Tibial artery (tissue), 4 donors: ENCODE measurements around the gene PPM1J.
"Not testable (repeated sequence)": the region's sequence is repeated elsewhere in the genome, so short reads cannot be mapped to it uniquely, and the experiment has no call there.

Experiments
- DNase-seq, 2 donors: peaks; one replicate each; pipeline ENCODE4 v3.0.0-alpha.2; 2019
- H3K27ac ChIP-seq, 2 donors: fragments of 200-600 bp; sonication (generic) in 1 of 2; 1 replicate in 1 of 2; 2 replicates in 1 of 2; pipeline ENCODE4 v1.5.1; 2018 to 2019; ENCODE audit warnings: mild to moderate bottlenecking in 1 of 2
- H3K27me3 ChIP-seq, 2 donors: fragments of 200-600 bp; sonication (generic) in 1 of 2; one replicate each; pipeline versions ENCODE4 v1.5.1 to v1.6.0; 2016 to 2019
- H3K36me3 ChIP-seq, 3 donors: fragments of 200-600 bp; sonication (generic) in 2 of 3; one replicate each; pipeline ENCODE4 v1.5.1; 2016 to 2019; ENCODE audit warnings: mild to moderate bottlenecking in 2 of 3
- H3K4me1 ChIP-seq, 4 donors: fragments of 200-600 bp; sonication (generic) in 2 of 4; 1 replicate in 3 of 4; 2 replicates in 1 of 4; pipeline ENCODE4 v1.5.1; 2016 to 2019
- H3K4me3 ChIP-seq, 2 donors: fragments of 200-600 bp; sonication (generic) in 1 of 2; 1 replicate in 1 of 2; 2 replicates in 1 of 2; pipeline ENCODE4 v1.5.1; 2018 to 2019; ENCODE audit warnings: mild to moderate bottlenecking in 2 of 2
- H3K9me3 ChIP-seq, 3 donors: fragments of 200-600 bp; sonication (generic) in 1 of 3; one replicate each; pipeline ENCODE4 v1.5.1; 2016 to 2019
- intact Hi-C: fragments of 100-400 bp; cut with DNase I; formaldehyde crosslinking; loops from one replicate; pipeline ENCODE4 v1.15.0; 2023; ENCODE audit warnings: low total_unique reads
- TF ChIP-seq, protein P1 (sequence below), 2 experiments: fragments of 200-600 bp in 1 of 2; fragments of 450-650 bp in 1 of 2; IDR thresholded peaks; one replicate each; pipeline ENCODE4 v1.5.1; 2017 to 2019; ENCODE audit warnings: antibody characterized with exemption in 2 of 2, mild to moderate bottlenecking in 1 of 2, moderate library complexity in 1 of 2

Gene PPM1J

GRCh38 chr1:112731451-112731850 is 16.3 kb upstream of the PPM1J start:
- H3K27ac ChIP-seq = no peak overlapping the region
- no peak overlapping the region for H3K4me3 ChIP-seq
- H3K36me3 ChIP-seq = no peaks in the 10 kb centered on the region
- no peaks in the 10 kb centered on the region for H3K9me3 ChIP-seq
- H3K4me1 ChIP-seq = no peaks in the 10 kb centered on the region
- TF ChIP-seq, protein P1, sequence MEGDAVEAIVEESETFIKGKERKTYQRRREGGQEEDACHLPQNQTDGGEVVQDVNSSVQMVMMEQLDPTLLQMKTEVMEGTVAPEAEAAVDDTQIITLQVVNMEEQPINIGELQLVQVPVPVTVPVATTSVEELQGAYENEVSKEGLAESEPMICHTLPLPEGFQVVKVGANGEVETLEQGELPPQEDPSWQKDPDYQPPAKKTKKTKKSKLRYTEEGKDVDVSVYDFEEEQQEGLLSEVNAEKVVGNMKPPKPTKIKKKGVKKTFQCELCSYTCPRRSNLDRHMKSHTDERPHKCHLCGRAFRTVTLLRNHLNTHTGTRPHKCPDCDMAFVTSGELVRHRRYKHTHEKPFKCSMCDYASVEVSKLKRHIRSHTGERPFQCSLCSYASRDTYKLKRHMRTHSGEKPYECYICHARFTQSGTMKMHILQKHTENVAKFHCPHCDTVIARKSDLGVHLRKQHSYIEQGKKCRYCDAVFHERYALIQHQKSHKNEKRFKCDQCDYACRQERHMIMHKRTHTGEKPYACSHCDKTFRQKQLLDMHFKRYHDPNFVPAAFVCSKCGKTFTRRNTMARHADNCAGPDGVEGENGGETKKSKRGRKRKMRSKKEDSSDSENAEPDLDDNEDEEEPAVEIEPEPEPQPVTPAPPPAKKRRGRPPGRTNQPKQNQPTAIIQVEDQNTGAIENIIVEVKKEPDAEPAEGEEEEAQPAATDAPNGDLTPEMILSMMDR (IDR thresholded peaks at IDR 0.05) = no peak
- DNase-seq = no peak
- H3K27me3 ChIP-seq = no peaks in the 10 kb centered on the region
- intact Hi-C loops = no loop called here

DNA sequence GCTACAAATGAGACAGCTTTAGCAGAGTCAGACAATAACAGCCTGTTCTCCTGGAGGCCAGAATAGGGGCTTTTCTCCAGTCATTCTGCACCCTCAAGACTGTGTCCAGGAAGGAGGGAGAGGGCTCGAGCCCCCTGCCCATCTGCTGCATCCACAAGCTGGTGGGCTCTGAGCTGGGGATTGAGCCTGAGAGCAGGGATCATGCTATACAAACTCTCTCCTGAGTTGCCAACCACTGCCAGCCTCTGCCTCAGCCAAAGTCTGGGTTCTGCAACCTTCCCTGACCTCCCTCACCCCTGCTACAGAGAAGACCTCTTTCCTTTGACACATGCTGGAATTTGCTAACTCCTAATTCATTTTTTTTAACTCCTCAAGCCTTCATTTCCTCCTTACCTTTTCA is 14.8 kb upstream of the PPM1J start:
- DNase-seq = no peak
- intact Hi-C loops = no loop called here

GRCh38 chr1:112729011-112729410 is 13.9 kb upstream of the PPM1J start:
- H3K36me3 ChIP-seq, H3K4me1 ChIP-seq, DNase-seq, H3K27ac ChIP-seq, H3K4me3 ChIP-seq, H3K27me3 ChIP-seq, H3K9me3 ChIP-seq, intact Hi-C loops: not testable (repeated sequence)

More for the DNA sequence above, 14.8 kb upstream of the PPM1J start:
- TF ChIP-seq, protein P1 (IDR thresholded peaks at IDR 0.05) = no peak
- H3K4me1 ChIP-seq = no peaks in the 10 kb centered on the region
- H3K27ac ChIP-seq = no peak overlapping the region
- no peaks in the 10 kb centered on the region for H3K9me3 ChIP-seq
- no peaks in the 10 kb centered on the region for H3K36me3 ChIP-seq
- H3K27me3 ChIP-seq = no peaks in the 10 kb centered on the region
- H3K4me3 ChIP-seq = no peak overlapping the region

GRCh38 chr1:112728306-112728971 is 13.3 kb upstream of the PPM1J start:
- H3K36me3 ChIP-seq, H3K4me1 ChIP-seq, H3K27me3 ChIP-seq, H3K27ac ChIP-seq, H3K9me3 ChIP-seq, intact Hi-C loops, DNase-seq, H3K4me3 ChIP-seq: not testable (repeated sequence)

- Histone ChIP-seq H3K4me3 (no peak overlapping the region), H3K9me3 (no peaks in the 10 kb centered on the region), H3K27me3 (peaks cover 0 to 1% of the 10 kb centered on the region in 2 donors), H3K27ac (no peak overlapping the region), H3K36me3 (no peaks in the 10 kb centered on the region), H3K4me1 (peaks cover 0 to 6% (median 2%) of the 10 kb centered on the region in 4 donors)
- no peak for DNase-seq
- intact Hi-C loops = no loop called here
- TF ChIP-seq, protein P1 (IDR thresholded peaks at IDR 0.05) = no peak
These were observed 12.6 kb upstream of the PPM1J start for GRCh38 chr1:112727716-112728115.

DNA sequence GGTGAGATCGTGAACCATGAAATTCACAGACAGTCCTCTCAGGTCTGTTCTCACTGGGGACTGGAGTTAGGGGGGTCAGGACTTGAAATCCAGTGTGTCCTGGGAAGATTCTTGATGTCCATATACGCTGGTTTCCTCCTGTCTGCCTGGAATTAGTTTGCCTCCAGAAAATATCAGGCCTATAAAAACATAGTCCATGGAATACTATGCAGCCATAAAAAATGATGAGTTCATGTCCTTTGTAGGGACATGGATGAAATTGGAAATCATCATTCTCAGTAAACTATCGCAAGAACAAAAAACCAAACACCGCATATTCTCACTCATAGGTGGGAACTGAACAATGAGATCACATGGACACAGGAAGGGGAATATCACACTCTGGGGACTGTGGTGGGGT is 9.1 kb upstream of the PPM1J start:
- DNase-seq, intact Hi-C loops, H3K9me3 ChIP-seq, H3K27ac ChIP-seq, H3K36me3 ChIP-seq, H3K4me3 ChIP-seq: not testable (repeated sequence)
- H3K27me3 ChIP-seq = peaks cover 0 to 21% of the 10 kb centered on the region in 2 donors
- peaks cover 0 to 13% (median 5%) of the 10 kb centered on the region in 4 donors for H3K4me1 ChIP-seq

DNA sequence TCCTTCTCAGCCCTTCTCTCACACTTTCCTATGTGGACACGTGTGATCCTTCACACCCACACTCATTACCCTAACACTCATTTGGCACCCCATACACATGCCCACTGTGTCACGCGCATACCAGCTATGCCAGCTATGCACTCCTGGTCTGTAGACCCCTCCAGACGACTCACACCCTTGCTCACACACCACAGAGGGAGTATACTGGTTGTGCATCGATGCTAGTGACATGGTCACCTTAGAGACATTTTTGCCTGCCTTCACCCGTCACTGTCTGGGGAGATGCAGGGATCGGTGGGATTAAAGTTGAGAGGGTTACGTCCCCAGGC is 8.3 kb upstream of the PPM1J start:
- no peak for DNase-seq
- Histone ChIP-seq H3K4me1 (peaks cover 0 to 19% (median 11%) of the 10 kb centered on the region in 4 donors), H3K27me3 (peaks cover 0 to 25% of the 10 kb centered on the region in 2 donors), H3K9me3 (no peaks in the 10 kb centered on the region), H3K36me3 (no peaks in the 10 kb centered on the region), H3K4me3 (no peak overlapping the region), H3K27ac (no peak overlapping the region)
- intact Hi-C loops = no loop called here
- TF ChIP-seq, protein P1 (IDR thresholded peaks at IDR 0.05) = no peak
